OCI-M2 (cell line): ENCODE data around the gene SDK1.

Experiments used
- DNase-seq: peaks from one replicate; lab custom pipeline; 2025; ENCODE audit not compliant: unreplicated experiment; lab: John Stamatoyannopoulos, UW

The SDK1 gene

DNA sequence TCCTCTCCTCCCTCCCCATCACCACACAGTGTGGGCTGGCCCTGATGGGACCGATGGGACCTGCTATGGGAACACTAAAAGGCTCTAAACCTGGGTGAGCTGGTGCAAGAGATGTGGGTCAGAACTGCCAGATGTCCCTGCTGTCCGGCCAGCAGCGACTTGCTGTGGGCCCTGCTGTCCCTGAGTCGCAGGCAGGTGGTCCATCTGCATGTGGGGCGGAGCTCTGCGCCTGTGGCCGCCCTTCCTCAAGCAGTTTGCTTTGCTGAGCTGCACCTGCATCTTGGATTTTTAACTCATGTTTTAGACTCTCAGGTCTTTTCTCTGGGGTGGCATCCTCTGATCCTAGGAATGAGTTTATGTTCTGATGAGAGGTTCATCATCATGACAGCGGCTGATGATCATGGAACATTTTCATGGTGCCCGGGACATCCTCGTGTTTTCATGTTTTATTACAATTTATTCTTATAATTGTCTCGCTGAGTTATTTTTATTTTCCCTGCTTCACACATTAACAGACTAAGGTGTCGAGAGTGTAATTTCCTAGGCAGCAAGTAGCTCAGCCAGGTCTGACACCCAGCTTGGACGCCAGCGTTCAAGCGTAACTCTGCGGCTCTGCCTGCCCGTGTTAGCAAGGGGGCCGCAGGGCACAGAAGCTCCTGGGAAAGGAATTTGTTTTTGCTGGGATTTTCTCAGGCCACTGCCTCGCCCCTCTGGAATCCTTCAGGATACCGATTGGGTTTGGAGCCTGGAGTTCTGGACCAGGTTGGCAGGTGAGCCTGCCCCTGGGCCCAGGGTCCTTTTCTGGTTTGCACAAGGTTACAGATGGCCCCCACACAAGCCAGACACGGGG is 765.8 kb downstream of the SDK1 start:
- no peak for DNase-seq

DNA sequence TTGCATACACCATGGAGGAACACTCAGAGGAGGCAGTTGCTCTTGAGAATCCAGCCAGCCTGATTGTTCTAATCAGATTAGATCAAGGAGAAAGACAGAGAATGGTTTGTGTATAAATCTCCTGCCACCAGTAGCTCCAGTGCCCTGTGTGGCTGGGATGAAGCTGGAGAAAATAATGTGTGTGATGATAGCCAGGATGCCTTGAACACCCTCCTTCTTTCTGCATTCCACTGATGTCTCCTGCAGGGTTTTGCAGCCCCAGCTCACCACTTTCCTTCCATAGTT is 766.4 kb downstream of the SDK1 start:
- DNase-seq, result no peak

DNA sequence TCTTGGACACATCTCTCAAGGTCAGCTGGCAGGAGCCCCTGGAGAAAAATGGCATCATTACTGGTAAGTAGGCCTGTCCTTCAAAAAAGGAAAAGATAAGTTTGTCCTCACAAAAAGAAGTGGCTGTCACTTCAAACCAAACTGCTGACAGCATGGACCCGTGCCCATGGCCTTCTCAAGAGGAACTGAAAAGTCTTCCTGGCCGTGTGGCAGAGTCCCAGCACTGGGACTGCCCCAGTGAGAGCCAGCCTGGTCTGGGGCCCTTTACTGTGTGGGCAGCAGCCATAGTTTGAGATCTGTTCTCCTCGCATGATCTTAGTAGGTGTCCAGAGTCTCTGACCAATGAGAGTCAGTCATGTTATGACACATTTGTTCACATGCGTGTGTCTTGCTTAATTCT is 766.8 kb downstream of the SDK1 start:
- DNase-seq, result no peak

- no peak for DNase-seq
These were observed 767.2 kb downstream of the SDK1 start for GRCh38 chr7:4068286-4068685.

GRCh38 chr7:4069268-4070095 is 768.4 kb downstream of the SDK1 start:
- DNase-seq, result no peak

GRCh38 chr7:4070214-4070613 is 769.2 kb downstream of the SDK1 start:
- no peak for DNase-seq

GRCh38 chr7:4071370-4072058 is 770.5 kb downstream of the SDK1 start:
- DNase-seq, result no peak

DNA sequence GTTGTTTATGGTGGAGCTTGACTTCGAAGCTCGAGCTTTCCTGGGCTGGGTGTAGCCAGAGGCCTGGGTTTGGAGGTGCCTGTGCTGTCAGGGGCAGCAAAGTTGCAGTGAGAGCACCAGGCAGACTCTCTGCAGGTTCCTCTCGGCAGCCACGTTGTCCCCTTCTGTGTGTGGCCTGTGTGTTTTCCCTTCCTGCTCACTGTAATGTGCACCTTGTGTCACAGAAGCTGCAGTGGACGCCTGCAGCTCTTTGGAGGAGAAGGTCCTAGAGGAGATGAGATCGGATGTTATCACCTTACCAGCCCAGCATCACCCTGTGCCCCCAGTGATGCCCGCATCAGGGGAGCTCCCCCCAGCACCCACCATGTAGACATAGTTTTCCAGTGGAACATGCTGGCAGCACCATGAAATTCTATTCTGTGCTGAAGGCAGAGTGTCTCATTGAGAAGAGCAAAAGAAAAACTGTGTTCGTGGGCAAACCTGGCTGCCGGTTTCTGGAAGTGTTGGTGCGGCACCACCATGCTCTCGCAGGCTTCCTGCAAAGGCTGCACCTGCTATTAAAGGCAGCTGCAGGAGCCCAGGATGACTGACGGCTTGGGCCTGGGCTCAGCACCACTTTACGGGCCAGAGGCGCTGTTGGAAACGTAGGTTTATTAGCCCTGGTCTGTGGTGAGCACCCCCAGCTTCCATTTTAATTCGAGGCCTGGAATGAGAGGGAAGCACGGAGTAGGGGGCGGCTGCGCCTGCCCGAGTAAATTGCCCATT is 771.3 kb downstream of the SDK1 start:
- DNase-seq, result no peak

DNA sequence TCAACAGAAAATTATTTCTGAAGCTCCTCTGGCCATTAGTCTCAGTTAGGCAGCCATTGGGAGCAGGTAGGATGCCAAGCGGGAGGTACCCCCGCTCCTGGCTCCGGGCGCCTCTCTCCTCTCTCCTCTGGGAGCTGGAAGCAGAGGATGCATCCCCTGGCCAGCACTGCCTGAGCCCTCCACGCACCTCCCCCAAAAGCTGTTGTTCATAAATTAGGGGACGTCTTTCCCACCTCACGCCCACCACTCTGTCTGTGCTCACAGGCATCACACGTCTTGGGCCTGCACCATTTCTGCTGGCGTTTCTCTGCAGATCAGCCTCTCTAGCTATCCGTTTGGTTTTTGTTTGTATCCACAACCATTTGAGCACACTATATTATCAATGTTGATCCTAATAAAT is 772.0 kb downstream of the SDK1 start:
- no peak for DNase-seq

DNA sequence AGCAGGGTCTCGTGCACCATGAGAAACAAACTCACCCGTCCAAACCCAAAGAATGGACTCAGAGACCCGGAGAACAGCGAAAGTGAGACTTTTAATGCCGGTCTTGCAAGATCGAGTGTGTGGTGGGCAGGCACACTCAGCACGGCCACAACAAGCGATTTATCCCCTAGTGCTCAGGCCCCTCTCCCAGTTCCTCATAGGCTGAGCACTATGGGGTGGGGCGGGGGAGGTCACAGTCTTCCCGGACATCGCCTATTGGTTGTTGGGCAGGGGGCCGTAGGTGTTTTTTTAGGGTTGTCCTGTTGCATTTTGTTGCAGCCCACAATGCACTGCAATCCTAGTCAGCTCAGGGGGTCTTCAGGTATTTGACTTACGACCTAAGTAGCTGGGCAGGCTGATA is 772.7 kb downstream of the SDK1 start:
- DNase-seq, result no peak

- DNase-seq, result no peak
These were observed 773.4 kb downstream of the SDK1 start for GRCh38 chr7:4074407-4074806.

DNA sequence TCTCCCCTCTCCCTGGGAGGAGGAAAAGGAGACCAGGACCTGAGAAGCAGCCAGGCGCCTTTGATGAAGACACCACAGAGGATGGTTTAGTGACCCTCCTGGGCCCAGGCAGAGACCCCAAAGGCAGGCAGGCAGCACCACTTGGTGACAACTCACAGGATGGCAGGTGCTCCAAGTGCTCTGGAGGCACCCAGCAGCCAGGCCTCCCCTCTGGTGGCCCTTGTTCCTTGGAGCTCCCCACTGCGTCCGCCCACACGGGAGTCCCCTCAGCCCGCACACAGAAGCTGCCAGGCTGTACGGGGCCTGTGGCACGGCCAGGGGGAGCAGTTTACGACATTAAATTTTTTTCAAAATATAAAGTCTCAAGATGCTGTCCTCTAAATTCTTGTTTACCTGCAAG is 773.9 kb downstream of the SDK1 start:
- DNase-seq, result no peak

GRCh38 chr7:4076701-4077294 is 775.7 kb downstream of the SDK1 start:
- no peak for DNase-seq

DNA sequence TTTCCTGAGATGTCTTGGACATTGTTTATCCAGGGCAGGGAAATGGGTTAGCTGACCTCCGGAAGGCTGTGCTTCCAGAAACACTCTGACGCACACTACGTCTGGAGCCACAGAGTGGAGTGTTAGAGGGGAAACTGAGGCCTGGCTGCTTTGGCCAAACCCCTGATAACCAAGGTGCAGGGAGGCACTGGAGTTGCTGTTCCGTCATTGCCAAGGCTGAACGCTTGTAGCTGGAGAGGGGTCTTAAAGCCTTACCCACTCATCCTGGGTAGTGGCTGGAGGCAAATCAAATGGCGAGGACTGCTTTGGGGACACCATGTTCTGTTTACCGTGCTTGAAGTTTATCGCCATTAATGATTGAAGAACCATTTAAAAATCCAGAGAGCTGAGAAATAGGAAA is 776.9 kb downstream of the SDK1 start:
- no peak for DNase-seq

DNA sequence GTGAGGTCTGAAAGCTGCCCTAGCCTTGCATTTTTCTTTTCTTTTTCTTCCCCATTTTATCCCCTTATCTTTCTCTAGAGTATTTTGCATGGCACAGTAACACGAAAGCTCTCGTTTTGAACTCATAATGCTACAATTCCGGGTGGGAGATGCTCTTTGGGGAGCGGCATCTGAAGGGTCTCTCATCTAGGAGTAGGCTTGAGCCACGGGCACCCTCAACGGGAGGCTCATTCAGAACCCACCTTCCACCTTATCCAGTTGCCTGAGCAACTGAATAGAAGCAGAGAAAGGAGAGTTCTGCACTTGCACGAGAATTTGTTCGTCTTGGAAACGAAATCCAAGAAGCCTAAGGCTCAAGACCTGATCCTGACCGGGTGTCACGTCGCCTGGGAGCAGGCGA is 777.5 kb downstream of the SDK1 start:
- DNase-seq, result no peak

DNA sequence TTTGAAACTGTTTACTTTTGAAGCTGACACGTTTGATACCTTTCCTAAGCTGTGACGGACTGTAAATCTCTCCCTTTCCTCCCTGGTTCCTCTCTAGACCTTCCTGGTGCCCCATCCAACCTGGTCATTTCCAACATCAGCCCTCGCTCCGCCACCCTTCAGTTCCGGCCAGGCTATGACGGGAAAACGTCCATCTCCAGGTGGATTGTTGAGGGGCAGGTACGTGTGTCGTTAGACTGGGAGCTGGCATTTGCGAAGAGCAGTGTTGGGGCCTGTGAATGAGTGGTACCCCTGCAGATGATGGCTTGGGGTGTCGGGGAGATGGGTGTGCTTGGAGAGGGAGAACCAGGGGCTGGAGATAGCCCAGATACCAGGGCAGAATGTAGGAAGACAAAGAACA is 778.3 kb downstream of the SDK1 start:
- no peak for DNase-seq

DNA sequence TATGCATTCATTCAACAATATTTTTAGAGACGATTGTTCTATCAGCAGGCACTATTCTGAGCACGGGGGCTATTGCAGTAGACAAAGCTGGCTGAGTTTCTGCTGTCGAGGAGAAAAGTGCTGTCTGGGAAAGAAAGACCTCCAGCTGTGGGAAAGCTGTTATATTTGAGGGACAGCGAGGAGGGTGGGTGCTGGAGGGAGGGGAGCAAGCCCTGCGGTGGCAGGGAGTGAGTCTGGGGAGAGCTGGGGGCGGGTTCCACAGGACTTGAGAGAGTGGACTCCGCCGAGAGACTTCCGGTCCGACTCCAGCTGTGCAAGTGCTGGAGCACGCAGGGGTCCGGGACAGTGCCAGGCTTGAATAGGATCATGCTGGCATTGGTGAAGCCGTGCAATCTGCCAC is 778.9 kb downstream of the SDK1 start:
- DNase-seq, result no peak

GRCh38 chr7:4080954-4081353 is 779.9 kb downstream of the SDK1 start:
- no peak for DNase-seq

DNA sequence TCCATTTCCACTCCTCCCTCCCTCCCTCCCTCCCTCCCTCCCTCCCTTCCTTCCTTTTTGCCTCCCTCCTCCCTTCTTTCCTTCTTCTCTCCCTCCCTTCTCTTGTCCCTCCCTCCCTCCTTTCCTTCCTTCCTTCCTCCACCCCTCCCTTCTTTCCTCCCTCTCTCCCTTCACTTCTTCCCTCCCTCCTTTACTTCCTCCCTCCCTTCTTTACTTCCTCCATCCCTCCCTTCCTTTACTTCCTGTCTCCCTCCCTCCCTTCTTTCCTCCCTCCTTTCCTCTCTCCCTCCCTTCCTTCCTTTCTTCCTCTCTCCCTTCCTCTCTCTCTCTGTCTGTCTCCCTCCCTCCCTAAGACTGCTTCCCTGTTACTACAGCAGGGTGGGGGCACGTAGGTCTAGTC is 782.5 kb downstream of the SDK1 start:
- no peak for DNase-seq

DNA sequence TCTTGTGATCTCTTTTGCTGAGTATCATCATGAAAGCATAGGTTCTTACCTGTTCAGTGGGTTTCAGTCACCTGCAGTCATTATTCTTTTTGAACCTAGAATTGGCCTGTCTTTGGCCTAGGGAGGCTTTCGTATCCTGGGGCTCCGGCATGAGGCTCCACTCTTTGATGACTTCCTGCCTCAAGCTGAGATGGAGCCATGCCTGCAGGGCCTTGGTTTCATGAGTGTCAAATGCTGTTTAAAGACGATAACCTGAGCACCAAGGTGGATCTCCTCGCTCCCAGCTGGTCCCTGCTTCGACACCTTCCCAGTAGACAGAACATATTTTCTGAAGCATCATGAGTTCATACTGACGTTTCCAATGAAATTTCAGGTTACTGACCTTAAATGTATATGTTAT is 783.2 kb downstream of the SDK1 start:
- no peak for DNase-seq
